SH-SY5Y (cell line): ENCODE measurements around the gene ARMC7.

Experiments
- GATA2 ChIP-seq: IDR thresholded peaks from 2 replicates; pipeline ENCODE4 v1.6.1; 2011; ENCODE audit warnings: mild to moderate bottlenecking, low read depth, low read length
- GATA3 ChIP-seq: IDR thresholded peaks from 2 replicates; pipeline ENCODE4 v1.6.1; 2011; ENCODE audit warnings: low read depth, mild to moderate bottlenecking, low read length, moderate library complexity

- TF ChIP-seq GATA3, result no peak
- TF ChIP-seq GATA2, result no peak
Measured at GRCh38 chr17:75098861-75099260, 10.9 kb upstream of the ARMC7 start.
